PC-9 (cell line): Measurements from ENCODE around the gene KRTAP3-3. TPM values are rescaled to one million over a fixed set of nuclear protein-coding genes. Genes with fewer than 3 reads are reported as not detected.
"Not testable (repeated sequence)": the region's sequence is repeated elsewhere in the genome, so short reads cannot be mapped to it uniquely, and the experiment has no call there.

Source experiments
- BruUV-seq: library from RNA; stranded (reverse); fragments of 400-500 nt; replicated peaks from 2 replicates; lab custom pipeline; 2021; lab: Mats Ljungman, UMichigan
- CTCF ChIA-PET: fragments of 300-600 bp; sonication (Branson Sonifier 250); formaldehyde crosslinking; loops from one replicate; lab custom pipeline; 2022; ENCODE audit warnings: antibody characterized with exemption; lab: Charles Lee
- POLR2A ChIA-PET: fragments of 300-600 bp; sonication (Branson Sonifier 250); formaldehyde crosslinking; loops from one replicate; lab custom pipeline; 2022; ENCODE audit warnings: antibody characterized with exemption; ENCODE audit not compliant: unreplicated experiment; lab: Charles Lee
- DNase-seq, 2 experiments: peaks; one replicate each; pipeline versions ENCODE4 v3.0.0 to v3.0.0-alpha.2; 2015 to 2022; ENCODE audit warnings: mixed read lengths in 1 of 2
- H2AFZ ChIP-seq: fragments of 200-600 bp; sonication (generic); 2 replicates; pipeline ENCODE4 v1.8.1; 2017; ENCODE audit warnings: antibody characterized with exemption
- H3F3A ChIP-seq: fragments of 200-600 bp; sonication (generic); 2 replicates; pipeline ENCODE4 v1.8.1; 2017; ENCODE audit warnings: antibody characterized with exemption, mild to moderate bottlenecking, low read depth; ENCODE audit not compliant: insufficient read depth
- H3K27ac ChIP-seq: fragments of 200-600 bp; sonication (generic); 2 replicates; pipeline ENCODE4 v1.6.1; 2016; ENCODE audit warnings: mixed run types
- H3K27me3 ChIP-seq: fragments of 200-600 bp; sonication (generic); 2 replicates; pipeline ENCODE4 v1.6.1; 2016; ENCODE audit warnings: low read depth, mixed run types; ENCODE audit not compliant: insufficient read depth
- H3K36me3 ChIP-seq: fragments of 200-600 bp; sonication (generic); 2 replicates; pipeline ENCODE4 v1.6.1; 2016; ENCODE audit warnings: low read depth, mixed run types
- H3K4me1 ChIP-seq: fragments of 200-600 bp; sonication (generic); replicated peaks from 2 replicates; pipeline ENCODE4 v1.6.1; 2016; ENCODE audit warnings: mixed run types; ENCODE audit not compliant: insufficient read depth
- H3K4me2 ChIP-seq: fragments of 200-600 bp; sonication (generic); 2 replicates; pipeline ENCODE4 v1.6.1; 2017; ENCODE audit warnings: mixed run types
- H3K4me3 ChIP-seq: fragments of 200-600 bp; sonication (generic); 2 replicates; pipeline ENCODE4 v1.6.1; 2016; ENCODE audit warnings: mixed run types
- H3K79me2 ChIP-seq: fragments of 200-600 bp; sonication (generic); 2 replicates; pipeline ENCODE4 v1.6.1; 2017; ENCODE audit warnings: low read depth, mixed run types
- H3K9me2 ChIP-seq: fragments of 200-600 bp; sonication (generic); 2 replicates; pipeline ENCODE4 v1.8.1; 2017; ENCODE audit warnings: mild to moderate bottlenecking; ENCODE audit not compliant: insufficient read depth
- H3K9me3 ChIP-seq: fragments of 200-600 bp; sonication (generic); 2 replicates; pipeline ENCODE4 v1.8.1; 2016; ENCODE audit warnings: low read depth; ENCODE audit not compliant: insufficient read depth
- H4K20me1 ChIP-seq: fragments of 200-600 bp; sonication (generic); 2 replicates; pipeline ENCODE4 v1.8.1; 2017; ENCODE audit not compliant: insufficient read depth
- EZH2 ChIP-seq: fragments of 200-600 bp; sonication (generic); IDR thresholded peaks from 2 replicates; pipeline ENCODE4 v1.8.0; 2017; ENCODE audit warnings: antibody characterized with exemption, low read depth
- intact Hi-C: fragments of 100-400 bp; cut with micrococcal nuclease; formaldehyde crosslinking; loops from one replicate; pipeline ENCODE4 v1.10.0; 2022; ENCODE audit not compliant: unreplicated experiment
- total RNA-seq: library from RNA; stranded (reverse); gene quantifications from 2 replicates; pipeline ENCODE4 v1.2.3, GENCODE V29; 2021
- TF ChIP-seq, protein P1 (sequence below): fragments of 200-600 bp; sonication (generic); conservative IDR thresholded peaks from 2 replicates; pipeline ENCODE4 v1.6.1; 2017; ENCODE audit warnings: mixed run types, antibody characterized with exemption, mild to moderate bottlenecking, moderate library complexity

Gene KRTAP3-3
- total RNA-seq, 1 experiment from 2014 or later = not detected

DNA sequence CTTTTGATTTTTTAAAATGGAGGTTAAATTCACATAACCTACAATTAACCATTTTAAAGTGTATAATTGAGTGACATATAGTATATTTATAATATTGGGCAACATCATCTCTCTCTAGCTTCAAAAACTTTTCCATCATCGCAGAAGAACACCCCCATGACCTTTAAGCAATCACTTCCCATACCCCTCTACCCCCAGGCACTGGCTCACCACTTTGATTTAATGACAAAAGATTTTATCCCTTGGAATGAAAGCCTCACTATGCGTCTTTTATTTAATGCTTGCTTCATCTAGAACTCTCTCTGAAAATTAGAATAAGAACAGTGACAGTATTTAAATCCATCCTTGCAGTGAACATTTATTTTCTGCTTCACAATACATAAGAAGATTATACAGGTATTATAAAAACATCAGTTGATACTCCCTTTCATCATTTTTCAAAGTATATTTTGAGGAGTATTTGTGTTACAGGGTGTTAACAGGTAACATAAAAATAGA lies 43.9 kb upstream of the KRTAP3-3 start:
- Histone ChIP-seq H3K4me2 (no peak overlapping the region), H3K79me2 (no peaks in the 10 kb centered on the region), H3K4me1 (peaks cover 6% of the 10 kb centered on the region; the same call in 1 of the 2 replicates), H3K27me3 (no peaks in the 10 kb centered on the region), H3K9me3 (peaks cover 7% of the 10 kb centered on the region), H4K20me1 (no peaks in the 10 kb centered on the region), H3K9me2 (no peaks in the 10 kb centered on the region), H3F3A (no peaks in the 10 kb centered on the region), H2AFZ (no peak overlapping the region), H3K4me3 (no peak overlapping the region), H3K27ac (no peak overlapping the region), H3K36me3 (no peaks in the 10 kb centered on the region; the same call in 1 of the 2 replicates)
- no peak for DNase-seq
- TF ChIP-seq, protein P1, sequence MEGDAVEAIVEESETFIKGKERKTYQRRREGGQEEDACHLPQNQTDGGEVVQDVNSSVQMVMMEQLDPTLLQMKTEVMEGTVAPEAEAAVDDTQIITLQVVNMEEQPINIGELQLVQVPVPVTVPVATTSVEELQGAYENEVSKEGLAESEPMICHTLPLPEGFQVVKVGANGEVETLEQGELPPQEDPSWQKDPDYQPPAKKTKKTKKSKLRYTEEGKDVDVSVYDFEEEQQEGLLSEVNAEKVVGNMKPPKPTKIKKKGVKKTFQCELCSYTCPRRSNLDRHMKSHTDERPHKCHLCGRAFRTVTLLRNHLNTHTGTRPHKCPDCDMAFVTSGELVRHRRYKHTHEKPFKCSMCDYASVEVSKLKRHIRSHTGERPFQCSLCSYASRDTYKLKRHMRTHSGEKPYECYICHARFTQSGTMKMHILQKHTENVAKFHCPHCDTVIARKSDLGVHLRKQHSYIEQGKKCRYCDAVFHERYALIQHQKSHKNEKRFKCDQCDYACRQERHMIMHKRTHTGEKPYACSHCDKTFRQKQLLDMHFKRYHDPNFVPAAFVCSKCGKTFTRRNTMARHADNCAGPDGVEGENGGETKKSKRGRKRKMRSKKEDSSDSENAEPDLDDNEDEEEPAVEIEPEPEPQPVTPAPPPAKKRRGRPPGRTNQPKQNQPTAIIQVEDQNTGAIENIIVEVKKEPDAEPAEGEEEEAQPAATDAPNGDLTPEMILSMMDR = no peak
- no peak for TF ChIP-seq EZH2
- no TSS peak for BruUV-seq
- ChIA-PET CTCF (no interaction called here), POLR2A (no interaction called here)
- intact Hi-C loops = no loop called here

DNA sequence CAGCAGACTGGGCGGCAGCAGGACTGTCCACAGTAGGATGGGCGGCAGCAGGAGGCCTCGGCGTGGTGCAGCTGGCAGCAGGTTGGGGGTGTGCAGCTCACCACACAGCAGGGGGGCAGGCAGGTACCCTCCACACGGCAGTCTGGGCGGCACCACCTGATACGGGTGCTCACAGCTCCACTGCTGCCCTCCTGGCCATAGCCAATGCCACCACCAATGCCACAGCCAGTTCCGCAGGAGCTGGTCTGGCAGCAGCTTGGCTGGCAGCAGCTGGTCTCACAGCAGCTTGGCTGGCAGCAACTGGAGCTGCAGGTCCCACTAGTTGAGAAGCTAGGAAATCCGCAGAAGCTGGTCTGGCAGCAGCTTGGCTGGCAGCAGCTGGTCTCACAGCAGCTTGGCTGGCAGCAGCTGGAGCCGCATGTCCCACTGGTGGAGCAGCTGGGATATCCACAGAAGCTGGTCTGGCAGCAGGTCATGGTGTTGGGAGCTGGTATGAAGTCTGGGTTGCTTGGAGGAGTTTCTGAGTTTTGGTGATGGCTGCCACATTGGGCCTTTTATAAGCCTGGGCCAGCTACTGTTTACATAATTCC lies 40.5 kb upstream of the KRTAP3-3 start, which contains the start of gene KRTAP1-3:
KRTAP1-3 (minus strand) TSS at position 529 of the 590 bp plus-strand sequence; CDS start at position 476, 53 bp downstream.
- H3K36me3 ChIP-seq, intact Hi-C loops, H3K27ac ChIP-seq, H4K20me1 ChIP-seq, H3K4me3 ChIP-seq, H3K79me2 ChIP-seq, H3K9me2 ChIP-seq, H3K4me1 ChIP-seq, DNase-seq, H3K4me2 ChIP-seq, H3F3A ChIP-seq, POLR2A ChIA-PET, H3K9me3 ChIP-seq, H3K27me3 ChIP-seq, CTCF ChIA-PET, BruUV-seq: not testable (repeated sequence)
- peak within 1 kb of the TSS; percentile 49; the same call in 1 of the 2 replicates for H2AFZ ChIP-seq

DNA sequence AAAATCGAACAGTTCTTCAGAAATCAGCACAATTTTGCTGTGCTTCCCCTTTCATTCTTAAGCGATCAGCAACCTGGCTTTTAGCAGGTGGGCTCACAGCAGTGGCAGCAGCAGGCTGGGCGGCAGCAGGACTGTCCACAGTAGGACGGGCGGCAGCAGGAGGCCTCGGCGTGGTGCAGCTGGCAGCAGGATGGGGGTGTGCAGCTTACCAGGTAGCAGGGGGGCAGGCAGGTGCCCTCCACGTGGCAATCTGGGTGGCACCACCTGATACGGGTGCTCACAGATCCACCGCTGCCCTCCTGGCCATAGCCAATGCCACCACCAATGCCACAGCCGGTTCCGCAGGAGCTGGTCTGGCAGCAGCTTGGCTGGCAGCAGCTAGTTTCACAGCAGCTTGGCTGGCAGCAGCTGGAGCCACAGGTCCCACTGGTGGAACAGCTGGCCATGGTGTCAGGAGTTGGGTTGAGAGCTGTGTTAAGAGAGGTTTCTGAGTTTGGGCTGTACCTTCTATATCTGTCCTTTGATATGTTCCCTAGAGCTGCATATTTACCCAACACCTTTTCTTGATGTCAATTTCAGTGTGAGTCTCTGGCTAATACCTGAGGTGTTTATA lies 35.8 kb upstream of the KRTAP3-3 start, which contains the start of gene KRTAP1-4:
KRTAP1-4 (minus strand) TSS at position 563 of the 613 bp plus-strand sequence; CDS start at position 446, 117 bp downstream.
- Histone ChIP-seq H2AFZ (no peak within 1 kb of the TSS), H3K27me3 (no peaks in the 10 kb centered on the region), H3K27ac (no peak within 1 kb of the TSS), H3K36me3 (no peaks in the 10 kb centered on the region), H3F3A (peaks cover 9% of the 10 kb centered on the region; the same call in 1 of the 2 replicates), H3K4me1 (peaks cover 15% of the 10 kb centered on the region), H3K4me2 (no peak within 1 kb of the TSS), H3K4me3 (no peak within 1 kb of the TSS), H3K9me3 (no peaks in the 10 kb centered on the region), H3K9me2 (no peaks in the 10 kb centered on the region), H4K20me1 (no peaks in the 10 kb centered on the region), H3K79me2 (no peaks in the 10 kb centered on the region)
- intact Hi-C loops = no loop called here
- no peak for DNase-seq
- ChIA-PET CTCF (no interaction called here), POLR2A (no interaction called here)
- TF ChIP-seq, protein P1 = no peak
- no peak for TF ChIP-seq EZH2
- BruUV-seq = no TSS peak
